Inflammatory macrophage treated with lipopolysaccharide for 1 hour (primary cell): Measurements from ENCODE around the gene DPEP1.
"Not testable (repeated sequence)": the region's sequence is repeated elsewhere in the genome, so short reads cannot be mapped to it uniquely, and the experiment has no call there.

Experiments used
- DNase-seq, 2 donors: peaks; one replicate each; pipeline ENCODE4 v3.0.0-alpha.2; 2020 to 2022

Gene DPEP1

GRCh38 chr16:89655062-89655643 is 41.7 kb downstream of the DPEP1 start:
- no peak for DNase-seq

- DNase-seq = no peak
Observed at GRCh38 chr16:89656435-89657121, 43.1 kb downstream of the DPEP1 start.

DNA sequence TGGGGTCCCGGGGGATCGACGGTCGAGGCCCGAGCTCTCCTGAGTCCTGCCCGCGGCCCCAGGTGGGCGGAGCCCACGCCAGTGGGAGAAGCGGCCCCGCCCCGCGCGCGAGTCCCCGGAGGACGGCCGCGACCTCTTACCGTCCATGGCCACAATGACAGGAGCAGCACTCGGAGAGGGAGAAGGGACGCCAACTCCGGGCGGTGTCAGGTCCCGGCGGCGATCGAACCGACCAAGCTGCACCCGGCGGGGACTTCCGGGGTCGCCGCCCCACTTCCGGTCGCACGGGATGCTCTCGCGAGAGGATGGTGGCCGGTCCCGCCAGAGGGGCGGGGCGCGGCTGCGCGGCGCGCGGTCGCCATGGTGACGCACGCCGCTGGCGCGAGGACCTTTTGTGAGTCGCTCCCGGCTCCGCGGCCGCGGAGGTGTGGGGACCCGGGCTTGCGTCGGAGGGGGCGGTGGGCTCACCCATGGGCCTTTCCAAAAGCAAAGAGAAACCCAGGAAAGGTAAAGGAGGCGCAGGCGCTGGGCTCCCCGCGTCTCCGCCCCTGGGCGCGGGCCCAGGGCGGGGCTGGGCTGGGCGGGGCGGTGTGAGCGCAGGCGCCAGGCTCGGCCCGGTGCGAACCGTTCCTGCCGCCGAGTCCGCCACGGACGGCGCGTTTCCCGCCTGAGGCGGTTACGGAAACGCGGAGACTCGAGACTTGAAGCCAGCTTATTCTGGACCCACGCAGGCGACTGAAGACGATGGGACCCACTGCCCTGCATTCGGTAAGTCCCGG is 44.2 kb downstream of the DPEP1 start, which contains the start of the genes CHMP1A and SPATA33:
Gene CHMP1A (minus strand): TSS at position 267 of the 779 bp plus-strand sequence. CDS start 120 bp downstream, at position 147.
Gene SPATA33 (plus strand): TSS at position 395 of the 779 bp plus-strand sequence. CDS start 76 bp downstream, at position 471.
- peak; percentile 78 to 91 for DNase-seq

DNA sequence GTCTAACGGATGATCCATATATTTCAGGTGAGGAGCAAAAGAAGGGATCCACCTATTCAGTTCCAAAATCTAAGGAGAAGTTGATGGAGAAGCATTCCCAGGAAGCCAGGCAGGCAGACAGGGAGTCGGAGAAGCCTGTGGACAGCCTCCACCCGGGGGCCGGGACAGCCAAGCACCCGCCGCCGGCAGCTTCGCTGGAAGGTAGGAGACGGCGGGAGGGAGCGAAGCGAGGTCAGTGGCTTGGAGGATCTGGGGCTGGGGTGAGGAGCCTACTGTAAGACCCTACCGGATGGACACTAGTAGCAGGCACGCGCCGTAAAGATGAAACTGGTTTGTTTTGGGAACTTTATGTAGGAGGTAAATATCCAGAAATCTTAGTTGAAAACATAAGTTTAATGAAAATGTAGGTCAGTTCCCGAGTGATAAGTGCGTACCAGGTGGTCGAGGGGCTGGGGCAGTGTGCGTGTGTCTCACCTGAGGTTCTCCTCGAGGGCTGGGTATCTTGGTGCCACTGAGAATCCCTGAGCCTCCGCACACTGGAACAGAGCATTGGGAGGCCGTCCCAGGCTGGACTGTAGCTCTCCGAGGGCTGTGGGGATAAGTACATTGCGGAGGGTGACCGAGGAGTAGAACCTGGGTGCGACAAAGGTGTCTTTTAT is 44.9 kb downstream of the DPEP1 start:
- no peak for DNase-seq

- DNase-seq = no peak
Observed at GRCh38 chr16:89660146-89660545, 46.7 kb downstream of the DPEP1 start.

DNA sequence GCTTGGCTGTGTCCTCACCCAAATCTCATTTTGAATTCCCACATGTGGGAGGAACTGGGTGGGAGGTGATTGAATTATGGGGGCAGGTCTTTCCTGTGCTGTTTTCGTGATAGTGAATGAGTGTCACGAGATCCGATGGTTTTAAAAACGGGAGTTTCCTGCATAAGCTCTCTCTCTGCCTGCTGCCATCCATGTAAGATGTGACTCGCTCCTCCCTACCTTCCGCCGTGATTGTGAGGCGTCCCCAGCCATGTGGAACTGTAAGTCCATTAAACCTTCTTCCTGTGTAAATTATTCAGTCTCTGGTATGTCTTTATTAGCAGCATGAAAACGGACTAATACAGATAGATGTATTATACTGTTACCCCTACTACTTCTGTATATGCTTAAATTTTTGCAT is 47.8 kb downstream of the DPEP1 start:
- no peak for DNase-seq

GRCh38 chr16:89664238-89664637 is 50.8 kb downstream of the DPEP1 start:
- not testable (repeated sequence) for DNase-seq

DNA sequence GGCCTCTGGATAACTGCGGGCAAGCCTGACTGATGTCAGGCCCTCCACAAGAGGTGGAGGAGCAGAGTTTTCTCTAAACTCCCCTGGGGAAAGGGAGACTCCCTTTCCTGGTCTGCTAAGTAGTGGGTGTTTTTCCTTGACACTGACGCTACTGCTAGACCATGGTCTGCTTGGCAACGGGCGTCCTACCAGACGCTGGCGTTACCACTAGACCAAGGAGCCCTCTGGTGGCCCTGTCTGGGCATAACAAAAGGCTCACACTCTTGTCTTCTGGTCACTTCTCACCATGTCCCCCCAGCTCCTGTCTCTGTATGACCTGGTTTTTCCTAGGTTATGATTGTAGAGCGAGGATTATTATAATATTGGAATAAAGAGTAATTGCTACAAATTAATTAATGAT is 53.6 kb downstream of the DPEP1 start:
- not testable (repeated sequence) for DNase-seq

GRCh38 chr16:89667633-89668032 is 54.2 kb downstream of the DPEP1 start:
- no peak for DNase-seq

DNA sequence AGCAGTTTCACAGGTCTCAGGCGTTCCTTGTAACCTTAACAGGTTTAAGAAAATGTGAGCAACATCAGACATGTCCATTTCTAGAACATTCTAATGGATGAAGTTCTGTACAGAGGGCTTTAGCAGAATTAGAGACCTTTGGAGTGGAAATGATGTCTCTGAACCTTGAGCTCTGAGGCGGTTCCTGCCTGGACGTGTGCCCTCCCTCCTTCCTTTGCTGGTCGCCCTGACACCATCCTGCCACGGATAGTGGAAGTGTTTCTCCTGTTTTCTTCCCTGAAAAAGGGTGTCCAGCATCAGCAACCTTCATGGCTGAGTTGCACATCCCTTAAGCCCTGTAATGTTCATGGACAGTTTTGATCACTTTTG is 55.3 kb downstream of the DPEP1 start:
- DNase-seq = no peak

- DNase-seq = no peak
Observed at GRCh38 chr16:89669755-89670154, 56.3 kb downstream of the DPEP1 start.

DNA sequence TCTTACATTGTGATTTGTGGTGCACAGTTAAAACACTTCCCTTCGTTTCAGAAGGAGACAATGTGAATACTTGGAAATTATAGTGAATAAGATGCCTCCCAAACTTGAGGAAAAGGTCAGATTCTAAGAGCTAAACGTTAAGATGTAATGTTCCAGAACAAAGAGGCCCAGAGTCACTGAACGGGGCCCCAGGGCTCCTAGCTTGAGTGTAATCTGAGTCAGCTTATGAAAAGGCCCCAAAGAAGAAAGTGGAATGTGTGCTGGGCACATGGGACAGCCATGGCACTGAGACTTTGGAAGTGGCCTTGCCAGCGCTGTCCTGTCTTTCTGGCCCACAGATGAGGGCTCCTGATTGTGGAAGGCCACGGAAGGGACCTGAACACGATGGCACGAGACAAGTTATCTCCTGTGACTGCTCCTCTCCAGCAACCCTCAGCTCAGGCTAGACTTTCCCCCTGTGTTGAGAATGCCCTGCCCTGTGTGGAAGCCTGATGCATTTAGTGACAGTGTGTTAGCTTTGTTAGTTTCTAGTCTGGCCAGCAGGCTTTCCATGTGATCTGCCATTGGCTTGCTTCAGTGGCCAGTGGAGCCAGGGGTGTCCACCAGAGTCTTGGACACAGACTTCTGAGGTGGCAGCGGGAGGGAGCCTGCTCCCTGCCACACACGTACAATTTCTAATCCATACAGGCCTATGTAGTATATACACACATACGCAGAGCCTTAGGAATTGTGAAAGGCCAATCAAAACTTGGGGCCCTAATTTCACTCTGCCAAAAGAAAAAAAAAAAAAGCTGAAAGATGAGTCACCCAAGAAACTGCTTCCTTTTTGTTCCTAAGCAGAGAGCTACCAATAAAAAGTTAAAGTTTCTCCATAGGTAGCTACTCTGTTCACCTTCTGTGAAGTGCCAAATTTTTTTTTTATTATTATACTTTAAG is 57.3 kb downstream of the DPEP1 start:
- no peak for DNase-seq

DNA sequence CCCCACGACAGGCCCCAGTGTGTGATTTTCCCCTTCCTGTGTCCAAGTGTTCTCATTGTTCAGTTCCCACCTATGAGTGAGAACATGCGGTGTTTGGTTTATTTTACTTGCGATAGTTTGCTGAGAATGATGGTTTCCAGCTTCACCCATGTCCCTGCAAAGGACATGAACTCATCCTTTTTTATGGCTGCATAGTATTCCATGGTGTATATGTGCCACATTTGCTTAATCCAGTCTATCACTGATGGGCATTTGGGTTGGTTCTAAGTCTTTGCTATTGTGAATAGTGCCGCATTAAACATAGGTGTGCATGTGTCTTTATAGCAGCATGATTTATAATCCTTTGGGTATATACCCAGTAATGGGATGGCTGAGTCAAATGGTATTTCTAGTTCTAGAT is 58.1 kb downstream of the DPEP1 start:
- DNase-seq = not testable (repeated sequence)

DNA sequence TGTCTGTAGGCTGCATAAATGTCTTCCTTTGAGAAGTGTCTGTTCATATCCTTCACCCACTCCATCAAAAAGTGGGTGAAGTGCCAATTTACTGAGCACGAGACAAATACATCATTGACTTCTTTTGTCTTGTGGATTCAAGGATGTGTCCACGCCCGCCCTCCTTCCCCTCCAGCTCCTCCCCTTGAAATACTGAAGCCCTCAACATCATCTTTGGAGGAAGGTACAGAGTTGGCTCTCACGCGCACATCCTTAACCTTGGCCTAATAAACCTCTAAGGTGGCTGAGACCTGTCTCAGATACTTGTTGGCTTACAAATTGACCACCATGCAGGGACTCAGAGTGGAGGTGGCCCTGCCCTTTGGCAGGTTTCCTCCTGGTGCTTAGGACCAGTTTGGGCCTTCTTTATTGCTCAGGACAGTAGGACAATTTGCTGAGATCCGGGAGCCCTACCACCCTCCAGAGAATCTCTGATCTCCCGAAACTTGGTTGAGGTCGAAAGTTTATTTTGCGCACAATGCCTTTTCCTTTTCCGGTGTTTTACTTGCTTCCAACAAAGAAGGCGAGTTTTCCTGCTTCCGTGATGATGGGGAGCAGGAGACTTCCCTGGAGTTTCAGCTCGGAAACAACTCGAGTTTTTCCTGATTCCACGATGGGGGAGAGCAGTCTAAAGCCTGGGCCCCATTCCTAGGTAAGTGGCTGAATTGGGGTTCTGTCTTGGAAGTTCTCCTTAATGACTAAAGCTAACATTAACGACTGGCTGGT is 58.9 kb downstream of the DPEP1 start:
- DNase-seq = no peak

DNA sequence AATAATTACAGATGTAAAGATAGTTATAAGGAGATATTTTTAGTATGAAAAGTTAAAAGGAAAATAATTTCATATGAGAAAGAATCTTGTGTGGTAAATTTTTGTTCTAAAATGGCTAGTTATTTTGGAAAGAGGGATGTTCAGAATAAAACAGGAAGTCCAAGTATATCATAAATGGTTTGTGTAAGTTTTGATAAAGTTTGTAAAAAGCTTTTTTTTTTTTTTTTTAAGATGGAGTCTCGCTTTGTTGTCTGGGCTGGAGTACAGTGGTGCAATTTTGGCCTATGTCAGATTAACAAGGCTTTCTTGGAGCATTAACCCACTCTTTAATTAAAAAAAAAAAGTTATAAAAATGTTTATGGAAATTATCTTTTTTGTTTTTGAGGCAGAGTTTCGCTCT is 64.8 kb downstream of the DPEP1 start:
- no peak for DNase-seq

DNA sequence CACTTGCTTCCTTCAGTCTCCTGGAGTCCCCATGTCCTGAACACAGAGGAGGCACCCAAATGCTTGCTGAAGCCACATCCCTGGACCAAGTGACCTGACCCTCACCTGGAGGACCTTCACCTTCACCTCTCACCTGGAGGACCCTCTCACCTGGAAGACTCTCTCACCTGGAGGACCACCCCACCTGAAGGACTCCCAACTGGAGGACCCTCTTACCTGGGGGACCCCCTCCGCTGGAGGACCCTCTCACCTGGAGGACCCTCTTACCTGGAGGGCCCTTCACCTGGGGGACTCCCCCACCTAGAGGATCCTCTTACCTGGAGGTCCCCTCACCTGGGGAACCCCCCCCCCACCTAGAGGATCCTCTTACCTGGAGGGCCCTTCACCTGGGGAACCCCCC is 72.5 kb downstream of the DPEP1 start:
- no peak for DNase-seq

- DNase-seq = peak; percentile 72 to 96
Observed at GRCh38 chr16:89686520-89687091, 73.2 kb downstream of the DPEP1 start, which contains the start of gene CDK10. Gene CDK10, plus strand, starts transcription at chr16:89686689. Its CDS starts 22 bp downstream, at chr16:89686711.

DNA sequence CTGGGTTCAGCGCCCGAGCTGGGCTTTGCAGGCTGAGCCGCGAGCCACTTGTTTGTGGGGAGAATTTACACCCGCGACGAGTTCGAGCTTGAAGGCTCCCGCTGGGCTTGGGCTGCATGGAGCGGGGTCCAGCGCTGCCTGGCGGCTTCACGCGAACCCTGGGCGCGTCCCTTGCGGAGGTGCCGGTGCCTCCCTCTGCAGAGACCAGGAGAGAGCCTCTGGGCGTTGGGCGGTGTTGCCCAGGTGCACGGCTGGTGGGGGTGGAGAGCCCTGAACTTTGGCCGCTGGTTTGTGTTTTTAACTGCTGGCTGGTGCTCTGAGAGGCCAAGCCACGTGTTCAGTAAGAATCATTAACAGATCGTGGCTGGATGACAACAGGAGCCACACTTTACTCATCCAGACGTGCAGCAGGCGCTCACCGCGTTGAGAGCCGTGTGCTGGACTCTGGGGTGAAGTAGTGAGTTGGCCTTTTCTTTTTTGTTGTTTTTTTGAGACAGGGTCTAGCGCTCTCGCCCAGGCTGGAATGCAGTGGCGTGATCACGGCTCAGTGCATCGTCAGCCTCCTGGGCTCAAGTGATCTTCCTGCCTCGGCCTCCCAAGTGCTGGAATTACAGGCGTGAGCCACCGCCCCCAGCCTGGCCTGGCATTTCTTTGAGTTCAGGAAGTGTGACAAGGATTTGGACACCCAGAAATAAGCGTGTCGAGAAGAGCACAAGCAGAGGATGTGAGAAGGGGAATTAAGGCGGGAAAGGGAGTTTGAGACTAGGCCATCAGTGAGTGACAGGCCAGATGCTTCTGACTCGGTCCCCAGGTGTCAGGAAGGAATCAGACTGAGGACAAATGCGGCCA is 73.9 kb downstream of the DPEP1 start:
- DNase-seq = no peak
